Nephron progenitor cell (in vitro differentiated cells): Measurements from ENCODE around the gene ERCC6.
A peak's percentile ranks its signal among the peaks of the same experiment; 100 is the strongest.

ENCODE experiments used
- DNase-seq: peaks from one replicate; pipeline ENCODE4 v3.0.0; 2021
- H3K27ac Mint-ChIP-seq: 2 replicates; pipeline ENCODE4 v1.8.0; 2021; ENCODE audit warnings: mild to moderate bottlenecking, moderate library complexity, mixed read lengths
- H3K27me3 Mint-ChIP-seq: 2 replicates; pipeline ENCODE4 v1.8.0; 2021; ENCODE audit warnings: mild to moderate bottlenecking, low read depth, mixed read lengths; ENCODE audit not compliant: poor library complexity
- H3K36me3 Mint-ChIP-seq: 2 replicates; pipeline ENCODE4 v1.8.0; 2021; ENCODE audit warnings: low read depth, mixed read lengths
- H3K4me1 Mint-ChIP-seq: 2 replicates; pipeline ENCODE4 v1.8.0; 2021; ENCODE audit warnings: mixed read lengths
- H3K4me3 Mint-ChIP-seq: 2 replicates; pipeline ENCODE4 v1.8.0; 2021; ENCODE audit warnings: mild to moderate bottlenecking, moderate library complexity, mixed read lengths
- H3K9me3 Mint-ChIP-seq: 2 replicates; pipeline ENCODE4 v1.8.0; 2021; ENCODE audit warnings: mild to moderate bottlenecking, moderate library complexity, mixed read lengths
- TF ChIP-seq, protein P1 (sequence below): fragments of 200-600 bp; sonication (generic); IDR thresholded peaks from 2 replicates; pipeline ENCODE4 v1.5.0; 2021; ENCODE audit warnings: antibody characterized with exemption

ERCC6 gene

GRCh38 chr10:49543604-49544003, 4.7 kb upstream of the ERCC6 start:
- peaks cover 12% of the 10 kb centered on the region for H3K4me1 Mint-ChIP-seq
- H3K4me3 Mint-ChIP-seq = no peak overlapping the region
- H3K27ac Mint-ChIP-seq = no peak overlapping the region
- H3K36me3 Mint-ChIP-seq = no peaks in the 10 kb centered on the region
- TF ChIP-seq, protein P1, sequence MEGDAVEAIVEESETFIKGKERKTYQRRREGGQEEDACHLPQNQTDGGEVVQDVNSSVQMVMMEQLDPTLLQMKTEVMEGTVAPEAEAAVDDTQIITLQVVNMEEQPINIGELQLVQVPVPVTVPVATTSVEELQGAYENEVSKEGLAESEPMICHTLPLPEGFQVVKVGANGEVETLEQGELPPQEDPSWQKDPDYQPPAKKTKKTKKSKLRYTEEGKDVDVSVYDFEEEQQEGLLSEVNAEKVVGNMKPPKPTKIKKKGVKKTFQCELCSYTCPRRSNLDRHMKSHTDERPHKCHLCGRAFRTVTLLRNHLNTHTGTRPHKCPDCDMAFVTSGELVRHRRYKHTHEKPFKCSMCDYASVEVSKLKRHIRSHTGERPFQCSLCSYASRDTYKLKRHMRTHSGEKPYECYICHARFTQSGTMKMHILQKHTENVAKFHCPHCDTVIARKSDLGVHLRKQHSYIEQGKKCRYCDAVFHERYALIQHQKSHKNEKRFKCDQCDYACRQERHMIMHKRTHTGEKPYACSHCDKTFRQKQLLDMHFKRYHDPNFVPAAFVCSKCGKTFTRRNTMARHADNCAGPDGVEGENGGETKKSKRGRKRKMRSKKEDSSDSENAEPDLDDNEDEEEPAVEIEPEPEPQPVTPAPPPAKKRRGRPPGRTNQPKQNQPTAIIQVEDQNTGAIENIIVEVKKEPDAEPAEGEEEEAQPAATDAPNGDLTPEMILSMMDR = no peak
- no peak for DNase-seq
- H3K27me3 Mint-ChIP-seq = peaks cover 71% of the 10 kb centered on the region
- H3K9me3 Mint-ChIP-seq = peaks cover 32% of the 10 kb centered on the region

DNA sequence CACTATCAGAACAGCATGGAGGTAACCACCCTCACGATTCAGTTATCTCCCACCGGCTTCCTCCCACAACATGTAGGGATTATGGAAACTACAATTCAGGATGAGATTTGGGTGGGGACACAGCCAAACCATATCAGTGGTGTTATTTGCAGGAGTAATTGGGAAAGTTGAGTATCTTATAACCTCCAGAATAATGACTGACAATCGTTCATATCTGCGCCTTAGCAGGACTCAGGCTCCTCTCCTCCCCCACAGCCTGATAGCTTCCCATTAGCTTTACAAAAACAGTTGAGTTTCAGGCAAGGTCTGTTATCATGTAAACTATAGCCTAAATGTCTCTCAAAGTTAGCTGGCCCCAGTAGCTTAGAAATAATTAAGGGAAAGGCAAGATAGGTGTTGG, 3.4 kb upstream of the ERCC6 start:
- DNase-seq = no peak
- Mint-ChIP-seq H3K4me1 (peaks cover 20% of the 10 kb centered on the region), H3K4me3 (no peak overlapping the region), H3K9me3 (peaks cover 32% of the 10 kb centered on the region), H3K27me3 (peaks cover 65% of the 10 kb centered on the region), H3K36me3 (no peaks in the 10 kb centered on the region), H3K27ac (no peak overlapping the region)
- TF ChIP-seq, protein P1 = no peak

DNA sequence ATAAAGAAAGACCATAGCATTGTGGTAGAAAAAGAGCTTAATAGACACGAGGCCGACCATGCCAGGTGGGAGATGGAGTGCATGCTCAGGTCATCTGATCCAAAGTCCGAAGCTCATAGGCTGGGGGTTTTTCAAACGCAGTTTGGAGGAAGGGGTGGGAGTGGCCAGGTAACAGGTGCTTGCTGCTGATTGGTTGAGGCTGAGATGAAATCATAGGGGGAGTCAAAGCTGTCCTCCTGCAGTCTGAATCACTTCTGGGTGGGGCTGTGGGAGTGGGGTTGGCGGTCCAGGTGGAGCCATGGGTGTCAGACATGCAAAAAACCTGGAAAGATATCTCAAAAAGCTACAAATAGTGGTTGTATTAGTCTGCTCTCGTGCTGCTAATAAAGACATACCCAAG, 2.8 kb upstream of the ERCC6 start:
- TF ChIP-seq, protein P1 = no peak
- Mint-ChIP-seq H3K4me3 (no peak overlapping the region), H3K27me3 (peaks cover 62% of the 10 kb centered on the region), H3K4me1 (peaks cover 21% of the 10 kb centered on the region), H3K9me3 (peaks cover 32% of the 10 kb centered on the region), H3K36me3 (peaks cover 1% of the 10 kb centered on the region), H3K27ac (no peak overlapping the region)
- no peak for DNase-seq

- no peak for DNase-seq
- Mint-ChIP-seq H3K27me3 (peaks cover 70% of the 10 kb centered on the region), H3K27ac (no peak overlapping the region)
Observed at GRCh38 chr10:49540056-49540797, 1.3 kb upstream of the ERCC6 start.

GRCh38 chr10:49539320-49539885, 482 bp upstream of the ERCC6 start:
- peaks cover 10% of the 10 kb centered on the region for H3K36me3 Mint-ChIP-seq
- peaks cover 17% of the 10 kb centered on the region for H3K9me3 Mint-ChIP-seq
- DNase-seq = peak; percentile 34
- H3K27me3 Mint-ChIP-seq = peaks cover 70% of the 10 kb centered on the region
- peak overlapping the region; percentile 10 for H3K27ac Mint-ChIP-seq
- TF ChIP-seq, protein P1 = no peak
- H3K4me3 Mint-ChIP-seq = peak overlapping the region; percentile 86
- H3K4me1 Mint-ChIP-seq = peaks cover 25% of the 10 kb centered on the region

More at GRCh38 chr10:49540056-49540797, 1.3 kb upstream of the ERCC6 start:
- Mint-ChIP-seq H3K4me3 (peak overlapping the region; percentile 86), H3K4me1 (peaks cover 25% of the 10 kb centered on the region), H3K9me3 (peaks cover 25% of the 10 kb centered on the region), H3K36me3 (peaks cover 10% of the 10 kb centered on the region)
- TF ChIP-seq, protein P1 = no peak
